Measurements from ENCODE around the gene TMEM214. TPM values are rescaled to one million over a fixed set of nuclear protein-coding genes. Genes with fewer than 3 reads are reported as not detected.

TMEM214 gene
- total RNA-seq, 1 donor from 2014 or later: 83.9 TPM

DNA sequence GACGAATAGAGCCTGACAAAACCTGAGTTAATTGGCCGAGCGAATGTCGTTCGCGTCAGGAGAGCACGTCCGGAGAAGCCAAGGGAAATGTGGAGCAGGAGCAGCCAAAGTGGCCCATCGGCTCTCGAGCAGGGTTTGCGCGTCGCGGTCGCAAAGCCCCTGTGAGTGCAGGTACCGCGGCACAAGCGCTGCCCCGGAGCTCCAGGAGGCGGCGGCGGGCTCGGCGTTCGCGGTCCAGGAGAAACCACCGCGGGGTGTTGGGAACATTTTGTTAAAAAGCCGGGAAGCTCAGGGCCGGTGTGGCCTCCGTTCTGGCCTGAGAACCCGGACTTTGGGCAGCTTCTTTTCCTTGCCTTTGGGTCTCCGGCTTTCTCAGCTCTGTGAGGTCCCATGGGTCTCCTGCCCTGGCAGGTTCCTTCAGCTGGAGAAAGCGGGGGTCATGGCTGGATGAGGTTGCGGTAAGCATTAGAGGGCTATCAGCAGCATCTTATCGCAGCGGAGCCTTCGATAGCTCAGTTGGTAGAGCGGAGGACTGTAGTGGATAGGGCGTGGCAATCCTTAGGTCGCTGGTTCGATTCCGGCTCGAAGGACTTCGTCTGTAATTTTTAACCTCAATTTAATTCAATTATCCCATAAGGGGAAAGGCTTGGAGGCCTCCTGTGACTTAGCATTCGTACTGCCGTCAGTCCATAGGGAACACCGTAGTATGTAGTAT is 17.7 kb downstream of the TMEM214 start:
- TF ChIP-seq, protein P1, sequence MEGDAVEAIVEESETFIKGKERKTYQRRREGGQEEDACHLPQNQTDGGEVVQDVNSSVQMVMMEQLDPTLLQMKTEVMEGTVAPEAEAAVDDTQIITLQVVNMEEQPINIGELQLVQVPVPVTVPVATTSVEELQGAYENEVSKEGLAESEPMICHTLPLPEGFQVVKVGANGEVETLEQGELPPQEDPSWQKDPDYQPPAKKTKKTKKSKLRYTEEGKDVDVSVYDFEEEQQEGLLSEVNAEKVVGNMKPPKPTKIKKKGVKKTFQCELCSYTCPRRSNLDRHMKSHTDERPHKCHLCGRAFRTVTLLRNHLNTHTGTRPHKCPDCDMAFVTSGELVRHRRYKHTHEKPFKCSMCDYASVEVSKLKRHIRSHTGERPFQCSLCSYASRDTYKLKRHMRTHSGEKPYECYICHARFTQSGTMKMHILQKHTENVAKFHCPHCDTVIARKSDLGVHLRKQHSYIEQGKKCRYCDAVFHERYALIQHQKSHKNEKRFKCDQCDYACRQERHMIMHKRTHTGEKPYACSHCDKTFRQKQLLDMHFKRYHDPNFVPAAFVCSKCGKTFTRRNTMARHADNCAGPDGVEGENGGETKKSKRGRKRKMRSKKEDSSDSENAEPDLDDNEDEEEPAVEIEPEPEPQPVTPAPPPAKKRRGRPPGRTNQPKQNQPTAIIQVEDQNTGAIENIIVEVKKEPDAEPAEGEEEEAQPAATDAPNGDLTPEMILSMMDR (conservative IDR thresholded peaks at IDR 0.05): peak; percentile 71
- peak overlapping the region; percentile 99 for H3K27ac Mint-ChIP-seq
- peaks cover 22% of the 10 kb centered on the region for H3K36me3 Mint-ChIP-seq
- DNase-seq (ENCODE audit: extremely low spot score, unreplicated experiment): peak; percentile 94
- peaks cover 7% of the 10 kb centered on the region for H3K9me3 Mint-ChIP-seq
- H3K4me1 Mint-ChIP-seq (ENCODE audit: unreplicated experiment): peaks cover 23% of the 10 kb centered on the region
- peak overlapping the region; percentile 99 for H3K4me3 Mint-ChIP-seq
- peaks cover 14% of the 10 kb centered on the region for H3K27me3 Mint-ChIP-seq

DNA sequence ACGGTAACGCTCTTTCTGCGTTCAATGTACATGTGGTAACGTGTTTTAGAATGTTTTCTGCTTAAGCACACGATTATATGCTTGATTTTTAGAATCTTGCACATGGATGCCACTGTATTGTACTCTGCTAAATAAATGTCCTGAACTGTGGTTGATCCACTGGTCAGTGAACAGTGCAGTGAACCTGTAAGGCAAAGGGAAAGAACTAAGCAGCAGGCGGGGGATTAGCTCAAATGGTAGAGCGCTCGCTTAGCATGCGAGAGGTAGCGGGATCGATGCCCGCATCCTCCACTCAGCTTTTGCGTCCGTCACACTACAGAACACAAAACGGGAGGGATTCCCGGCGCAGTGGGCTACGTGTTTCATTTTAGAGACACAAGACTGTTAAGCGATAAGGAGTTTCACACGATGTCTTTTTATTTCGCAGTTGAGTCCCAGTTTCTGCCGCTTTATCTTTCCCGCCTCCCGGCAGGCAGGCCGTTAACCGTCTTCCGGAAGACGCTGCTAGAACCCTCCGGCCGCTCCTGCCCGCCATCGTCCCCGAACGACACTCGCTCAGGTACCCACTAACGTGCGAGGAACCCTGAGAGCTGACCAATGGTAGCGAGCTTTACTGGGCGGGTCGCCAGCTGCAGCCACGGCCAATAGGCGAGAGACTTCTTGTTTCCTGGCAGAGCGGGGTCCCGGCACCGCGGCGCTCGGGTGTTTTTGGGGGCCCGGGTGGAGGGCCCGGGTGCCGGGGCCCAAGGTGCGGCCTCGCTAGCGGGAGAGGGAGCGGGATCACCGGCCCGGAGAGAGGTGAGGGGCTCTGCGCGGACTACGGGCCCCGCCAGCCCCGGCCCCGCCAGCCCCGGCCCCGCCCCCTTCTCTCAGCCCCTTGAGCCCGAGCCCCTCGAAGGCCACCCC is 18.5 kb downstream of the TMEM214 start, which contains the start of gene AGBL5:
AGBL5 (plus strand) TSS at position 673 of the 906 bp plus-strand sequence. CDS start 1,291 bp downstream, outside the sequence.
- peaks cover 22% of the 10 kb centered on the region for H3K36me3 Mint-ChIP-seq
- H3K27ac Mint-ChIP-seq: peak within 1 kb of the TSS; percentile 99
- peaks cover 14% of the 10 kb centered on the region for H3K27me3 Mint-ChIP-seq

DNA sequence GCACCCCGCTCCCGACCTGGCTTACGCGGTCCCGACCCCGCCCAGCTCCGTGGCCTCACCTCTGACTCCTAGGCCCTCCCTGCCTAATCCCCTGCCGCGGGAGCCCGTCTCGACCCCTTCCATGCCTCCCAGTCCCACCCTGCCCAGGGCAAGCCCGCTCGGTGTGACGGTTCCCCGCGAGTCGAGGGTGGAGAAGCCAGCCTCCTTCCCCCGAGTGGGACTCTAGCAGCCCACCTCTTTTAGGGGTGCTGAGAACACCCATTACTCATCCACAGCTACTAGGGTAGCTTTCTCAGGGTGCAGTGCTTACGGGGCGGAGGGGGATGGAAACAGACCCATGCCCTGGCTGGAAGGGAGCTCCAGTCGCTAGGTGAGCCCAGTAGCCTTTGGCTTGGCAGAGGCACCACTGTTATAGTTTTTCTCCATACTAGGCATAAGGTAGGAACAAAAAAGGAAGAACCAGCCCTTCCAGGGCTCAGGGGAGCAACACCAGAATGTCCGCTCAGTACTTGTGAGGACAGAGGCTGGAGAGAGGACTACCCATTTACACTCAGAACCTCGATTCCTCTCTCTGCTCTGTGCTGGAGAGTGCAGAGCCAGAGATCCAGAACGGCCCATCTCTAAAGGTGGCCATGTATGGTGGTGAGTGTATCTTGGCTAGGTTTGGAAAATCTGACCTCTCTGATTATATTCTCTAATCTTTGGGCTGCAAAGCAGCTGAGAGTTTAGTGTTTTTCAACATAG is 19.3 kb downstream of the TMEM214 start:
- DNase-seq (ENCODE audit: extremely low spot score, unreplicated experiment): no peak
- Mint-ChIP-seq H3K27ac (peak overlapping the region; percentile 88), H3K36me3 (peaks cover 22% of the 10 kb centered on the region), H3K4me1 (ENCODE audit: unreplicated experiment) (peaks cover 23% of the 10 kb centered on the region), H3K9me3 (peaks cover 7% of the 10 kb centered on the region), H3K27me3 (peaks cover 14% of the 10 kb centered on the region), H3K4me3 (peak overlapping the region; percentile 99)
- TF ChIP-seq, protein P1 (conservative IDR thresholded peaks at IDR 0.05): no peak

More for the DNA sequence above, 18.5 kb downstream of the TMEM214 start, which contains the start of gene AGBL5:
- Mint-ChIP-seq H3K4me3 (peak within 1 kb of the TSS; percentile 99), H3K9me3 (peaks cover 7% of the 10 kb centered on the region), H3K4me1 (ENCODE audit: unreplicated experiment) (peaks cover 23% of the 10 kb centered on the region)
- TF ChIP-seq, protein P1 (conservative IDR thresholded peaks at IDR 0.05): no peak
- DNase-seq (ENCODE audit: extremely low spot score, unreplicated experiment): peak; percentile 96

DNA sequence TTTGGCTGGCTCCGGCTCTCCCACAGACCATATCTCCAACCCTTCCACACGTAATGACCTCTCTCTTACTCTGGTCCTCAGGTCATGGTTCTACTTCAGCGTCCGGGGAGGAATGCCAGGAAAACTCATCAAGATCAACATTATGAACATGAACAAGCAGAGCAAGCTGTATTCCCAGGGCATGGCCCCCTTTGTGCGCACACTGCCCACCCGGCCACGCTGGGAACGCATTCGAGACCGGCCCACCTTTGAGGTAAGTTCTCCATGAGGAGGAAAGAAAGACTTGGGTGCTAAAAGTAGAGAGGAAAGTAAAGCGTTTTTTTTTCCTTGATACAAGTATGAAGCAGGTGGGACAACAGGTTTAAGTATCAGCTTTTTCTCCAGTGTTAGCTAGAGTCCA is 20.6 kb downstream of the TMEM214 start:
- H3K36me3 Mint-ChIP-seq: peaks cover 22% of the 10 kb centered on the region
- H3K27me3 Mint-ChIP-seq: peaks cover 14% of the 10 kb centered on the region
- peaks cover 7% of the 10 kb centered on the region for H3K9me3 Mint-ChIP-seq
- H3K27ac Mint-ChIP-seq: peak overlapping the region; percentile 57
- peaks cover 23% of the 10 kb centered on the region for H3K4me1 Mint-ChIP-seq (ENCODE audit: unreplicated experiment)
- no peak for DNase-seq (ENCODE audit: extremely low spot score, unreplicated experiment)
- TF ChIP-seq, protein P1 (conservative IDR thresholded peaks at IDR 0.05): no peak
- H3K4me3 Mint-ChIP-seq: peak overlapping the region; percentile 99

DNA sequence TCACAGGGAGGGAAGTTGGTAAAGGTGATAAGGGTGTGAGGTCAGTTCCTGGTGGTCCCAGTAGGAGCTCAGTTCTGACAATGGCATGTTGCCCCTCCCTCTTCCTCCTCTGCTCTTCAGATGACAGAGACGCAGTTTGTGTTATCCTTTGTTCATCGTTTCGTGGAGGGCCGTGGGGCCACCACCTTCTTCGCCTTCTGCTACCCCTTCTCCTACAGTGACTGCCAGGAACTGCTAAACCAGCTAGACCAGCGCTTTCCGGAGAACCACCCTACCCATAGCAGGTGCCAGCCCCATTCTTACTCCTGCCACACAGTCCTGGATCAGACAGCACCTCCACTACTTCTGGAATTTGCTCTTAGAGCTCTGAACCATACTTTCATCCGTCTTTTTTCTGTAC is 21.0 kb downstream of the TMEM214 start:
- TF ChIP-seq, protein P1 (conservative IDR thresholded peaks at IDR 0.05): no peak
- H3K27ac Mint-ChIP-seq: no peak overlapping the region
- peaks cover 7% of the 10 kb centered on the region for H3K9me3 Mint-ChIP-seq

More for the DNA sequence above, 21.0 kb downstream of the TMEM214 start:
- Mint-ChIP-seq H3K4me1 (ENCODE audit: unreplicated experiment) (peaks cover 23% of the 10 kb centered on the region), H3K27me3 (peaks cover 14% of the 10 kb centered on the region), H3K4me3 (peak overlapping the region; percentile 22), H3K36me3 (peaks cover 22% of the 10 kb centered on the region)
- DNase-seq (ENCODE audit: extremely low spot score, unreplicated experiment): no peak
